Measurements from ENCODE around the gene PGP.

Gene PGP

GRCh38 chr16:2235695-2236336, 21.2 kb upstream of the PGP start:
- peaks cover 19 to 37% (median 25%) of the 10 kb centered on the region in 11 experiments for H3K27me3 ChIP-seq
- no peak overlapping the region for H3K4me3 ChIP-seq
- H3K27ac ChIP-seq = no peak overlapping the region
- H3K9me3 ChIP-seq (replicated peaks in 1 of 11) = no peaks in the 10 kb centered on the region
- H4K20me1 ChIP-seq = peaks cover 19 to 98% (median 86%) of the 10 kb centered on the region in 11 experiments; a peak in 21 of 22 replicates
- H3K9ac ChIP-seq = no peak overlapping the region
- peaks cover 1 to 16% (median 11%) of the 10 kb centered on the region in 10 experiments; a peak in 16 of 20 replicates for H3K4me1 ChIP-seq
- peaks cover 56 to 93% (median 76%) of the 10 kb centered on the region in 11 experiments for H3K36me3 ChIP-seq
- no peak for TF ChIP-seq Cebpa-rat (IDR thresholded peaks at IDR 0.05)
- H3K4me2 ChIP-seq = no peak overlapping the region

- H3K9me3 ChIP-seq (replicated peaks in 1 of 11) = no peaks in the 10 kb centered on the region
- H3K9ac ChIP-seq = no peak overlapping the region
- H3K27ac ChIP-seq = no peak overlapping the region
- peaks cover 23 to 98% (median 91%) of the 10 kb centered on the region in 11 experiments; a peak in 21 of 22 replicates for H4K20me1 ChIP-seq
- peaks cover 60 to 95% (median 80%) of the 10 kb centered on the region in 11 experiments for H3K36me3 ChIP-seq
- no peak overlapping the region for H3K4me3 ChIP-seq
- no peak for TF ChIP-seq Cebpa-rat (IDR thresholded peaks at IDR 0.05)
- H3K4me2 ChIP-seq = no peak overlapping the region
- H3K4me1 ChIP-seq = peaks cover 7 to 16% (median 11%) of the 10 kb centered on the region in 10 experiments; a peak in 18 of 20 replicates
- peaks cover 19 to 37% (median 25%) of the 10 kb centered on the region in 11 experiments for H3K27me3 ChIP-seq
Observed at GRCh38 chr16:2235234-2235651, 20.6 kb upstream of the PGP start.

- Histone ChIP-seq H3K36me3 (peaks cover 62 to 95% (median 81%) of the 10 kb centered on the region in 11 experiments), H3K4me3 (no peak overlapping the region), H3K4me1 (peaks cover 7 to 16% (median 12%) of the 10 kb centered on the region in 10 experiments; a peak in 18 of 20 replicates), H3K9me3 (replicated peaks in 1 of 11) (no peaks in the 10 kb centered on the region), H3K9ac (no peak overlapping the region), H3K27ac (no peak overlapping the region), H3K4me2 (no peak overlapping the region), H3K27me3 (peaks cover 19 to 37% (median 25%) of the 10 kb centered on the region in 11 experiments), H4K20me1 (peaks cover 27 to 98% (median 93%) of the 10 kb centered on the region in 11 experiments; a peak in 21 of 22 replicates)
- no peak for TF ChIP-seq Cebpa-rat (IDR thresholded peaks at IDR 0.05)
Observed at GRCh38 chr16:2234813-2235170, 20.2 kb upstream of the PGP start.

- peak overlapping the region in 6 of 11 experiments; percentile 4 to 65 (median 54); a peak in 11 of 22 replicates for H3K4me2 ChIP-seq
- peaks cover 7 to 16% (median 14%) of the 10 kb centered on the region in 10 experiments; a peak in 18 of 20 replicates for H3K4me1 ChIP-seq
- peaks cover 31 to 98% (median 93%) of the 10 kb centered on the region in 11 experiments; a peak in 21 of 22 replicates for H4K20me1 ChIP-seq
- no peak for TF ChIP-seq Cebpa-rat (IDR thresholded peaks at IDR 0.05)
- H3K27me3 ChIP-seq = peaks cover 19 to 37% (median 25%) of the 10 kb centered on the region in 11 experiments
- H3K9ac ChIP-seq = no peak overlapping the region
- H3K4me3 ChIP-seq = no peak overlapping the region
- H3K9me3 ChIP-seq (replicated peaks in 1 of 11) = no peaks in the 10 kb centered on the region
- H3K36me3 ChIP-seq = peaks cover 64 to 95% (median 81%) of the 10 kb centered on the region in 11 experiments
- H3K27ac ChIP-seq = no peak overlapping the region
Observed at GRCh38 chr16:2233872-2234812, 19.5 kb upstream of the PGP start.

GRCh38 chr16:2233046-2233775, 18.6 kb upstream of the PGP start:
- peak overlapping the region in 4 of 11 experiments; percentile 45 to 65 (median 61); a peak in 5 of 22 replicates for H3K4me2 ChIP-seq
- H3K9me3 ChIP-seq (replicated peaks in 1 of 11) = no peaks in the 10 kb centered on the region
- H3K4me1 ChIP-seq = peaks cover 7 to 16% (median 14%) of the 10 kb centered on the region in 10 experiments; a peak in 18 of 20 replicates
- no peak for TF ChIP-seq Cebpa-rat (IDR thresholded peaks at IDR 0.05)
- H3K27ac ChIP-seq = no peak overlapping the region
- no peak overlapping the region for H3K4me3 ChIP-seq
- H3K27me3 ChIP-seq = peaks cover 19 to 32% (median 23%) of the 10 kb centered on the region in 11 experiments
- H4K20me1 ChIP-seq = peaks cover 40 to 98% (median 93%) of the 10 kb centered on the region in 11 experiments; a peak in 21 of 22 replicates
- no peak overlapping the region for H3K9ac ChIP-seq
- peaks cover 73 to 95% (median 85%) of the 10 kb centered on the region in 11 experiments for H3K36me3 ChIP-seq

GRCh38 chr16:2232094-2232990, 17.7 kb upstream of the PGP start:
- no peak overlapping the region; a peak in 2 of 22 replicates for H3K9ac ChIP-seq
- TF ChIP-seq Cebpa-rat (IDR thresholded peaks at IDR 0.05) = no peak

GRCh38 chr16:2231016-2231931, 16.6 kb upstream of the PGP start:
- Histone ChIP-seq H3K4me2 (peak overlapping the region in 1 of 11 experiments; percentile 13; a peak in 1 of 22 replicates), H3K36me3 (peaks cover 85 to 99% (median 92%) of the 10 kb centered on the region in 11 experiments), H3K4me1 (peaks cover 12 to 25% (median 20%) of the 10 kb centered on the region in 10 experiments), H3K9me3 (replicated peaks in 1 of 11) (no peaks in the 10 kb centered on the region), H3K9ac (peak overlapping the region in 3 of 11 experiments; percentile 6 to 20 (median 7); a peak in 1 of 22 replicates), H4K20me1 (peaks cover 56 to 99% (median 94%) of the 10 kb centered on the region in 11 experiments; a peak in 21 of 22 replicates), H3K27ac (no peak overlapping the region), H3K4me3 (no peak overlapping the region), H3K27me3 (peaks cover 4 to 13% (median 5%) of the 10 kb centered on the region in 11 experiments)
- no peak for TF ChIP-seq Cebpa-rat (IDR thresholded peaks at IDR 0.05)

More at GRCh38 chr16:2232094-2232990, 17.7 kb upstream of the PGP start:
- H3K4me2 ChIP-seq = no peak overlapping the region
- peaks cover 7 to 16% (median 14%) of the 10 kb centered on the region in 10 experiments; a peak in 18 of 20 replicates for H3K4me1 ChIP-seq
- H3K27ac ChIP-seq = no peak overlapping the region
- peaks cover 46 to 98% (median 92%) of the 10 kb centered on the region in 11 experiments; a peak in 21 of 22 replicates for H4K20me1 ChIP-seq
- H3K4me3 ChIP-seq = no peak overlapping the region
- H3K36me3 ChIP-seq = peaks cover 78 to 97% (median 92%) of the 10 kb centered on the region in 11 experiments
- H3K27me3 ChIP-seq = peaks cover 14 to 24% (median 15%) of the 10 kb centered on the region in 11 experiments
- H3K9me3 ChIP-seq (replicated peaks in 1 of 11) = no peaks in the 10 kb centered on the region

All from BLaER1 treated with 17β-estradiol and CSF1 and Interleukin-3, amounts not matched to agents 10 nM and 100 nM (cell line).